ENCODE data around the gene NFIB.

The NFIB gene

GRCh38 chr9:14303100-14303499 is 10.8 kb downstream of the NFIB start:
- DNase-seq: no peak

GRCh38 chr9:14302405-14302804 is 11.5 kb downstream of the NFIB start:
- no peak for DNase-seq

GRCh38 chr9:14301583-14302021 is 12.3 kb downstream of the NFIB start:
- DNase-seq: no peak

GRCh38 chr9:14301006-14301405 is 12.9 kb downstream of the NFIB start:
- DNase-seq: no peak

GRCh38 chr9:14300588-14300987 is 13.4 kb downstream of the NFIB start:
- no peak for DNase-seq

- DNase-seq: no peak
Observed at GRCh38 chr9:14300040-14300439, 13.9 kb downstream of the NFIB start.

GRCh38 chr9:14298601-14299022 is 15.3 kb downstream of the NFIB start:
- DNase-seq: no peak

- no peak for DNase-seq
Observed at GRCh38 chr9:14296495-14297113, 17.3 kb downstream of the NFIB start.

GRCh38 chr9:14294659-14295058 is 19.3 kb downstream of the NFIB start:
- DNase-seq: no peak

- DNase-seq: no peak
Observed at GRCh38 chr9:14293801-14294200, 20.1 kb downstream of the NFIB start.

- no peak for DNase-seq
Observed at GRCh38 chr9:14292181-14292739, 21.7 kb downstream of the NFIB start.

- no peak for DNase-seq
Observed at GRCh38 chr9:14289916-14290315, 24.0 kb downstream of the NFIB start.

- DNase-seq: no peak
Observed at GRCh38 chr9:14288433-14288832, 25.5 kb downstream of the NFIB start.

- no peak for DNase-seq
Observed at GRCh38 chr9:14286121-14286520, 27.8 kb downstream of the NFIB start.

GRCh38 chr9:14283276-14283675 is 30.7 kb downstream of the NFIB start:
- DNase-seq: no peak

- no peak for DNase-seq
Observed at GRCh38 chr9:14281876-14282275, 32.1 kb downstream of the NFIB start.

GRCh38 chr9:14281136-14281795 is 32.7 kb downstream of the NFIB start:
- no peak for DNase-seq

- DNase-seq: no peak
Observed at GRCh38 chr9:14279671-14280070, 34.3 kb downstream of the NFIB start.

- DNase-seq: no peak
Observed at GRCh38 chr9:14278291-14278721, 35.6 kb downstream of the NFIB start.

- DNase-seq: no peak
Observed at GRCh38 chr9:14277761-14278160, 36.2 kb downstream of the NFIB start.

- no peak for DNase-seq
Observed at GRCh38 chr9:14277244-14277643, 36.7 kb downstream of the NFIB start.

GRCh38 chr9:14275331-14275730 is 38.6 kb downstream of the NFIB start:
- DNase-seq: no peak

- DNase-seq: no peak
Observed at GRCh38 chr9:14273696-14274121, 40.2 kb downstream of the NFIB start.

GRCh38 chr9:14272927-14273528 is 40.9 kb downstream of the NFIB start:
- no peak for DNase-seq

Measured in KG1 (cell line).